GM18858 (cell line): ENCODE data around the gene TSPAN32.
"Not testable (repeated sequence)": the region's sequence is repeated elsewhere in the genome, so short reads cannot be mapped to it uniquely, and the experiment has no call there.

Source experiments
- ATAC-seq: cut with Tn5 transposase; IDR thresholded peaks from one replicate; pipeline ENCODE4 v1.9.1; 2021; ENCODE audit not compliant: unreplicated experiment

TSPAN32 gene

DNA sequence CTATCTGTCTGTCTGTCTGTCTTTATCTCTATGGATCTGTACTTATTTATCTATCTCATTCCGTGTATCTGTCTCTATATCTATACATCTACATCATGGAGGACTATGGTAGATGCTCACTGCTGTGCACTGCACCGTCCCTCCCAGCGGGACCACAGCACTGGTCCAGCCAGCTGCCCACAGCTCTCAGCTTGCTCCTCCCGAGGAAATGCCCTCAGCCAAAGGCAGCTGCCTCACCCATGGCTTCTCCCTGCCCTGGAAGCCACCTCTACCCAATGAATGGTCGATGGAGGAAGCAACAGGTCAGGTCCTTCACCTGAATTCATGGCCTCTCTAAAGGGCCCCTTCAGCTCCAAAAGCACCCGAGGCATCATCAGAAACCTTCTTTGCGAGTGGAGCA lies 60.6 kb downstream of the TSPAN32 start:
- ATAC-seq, result no peak

DNA sequence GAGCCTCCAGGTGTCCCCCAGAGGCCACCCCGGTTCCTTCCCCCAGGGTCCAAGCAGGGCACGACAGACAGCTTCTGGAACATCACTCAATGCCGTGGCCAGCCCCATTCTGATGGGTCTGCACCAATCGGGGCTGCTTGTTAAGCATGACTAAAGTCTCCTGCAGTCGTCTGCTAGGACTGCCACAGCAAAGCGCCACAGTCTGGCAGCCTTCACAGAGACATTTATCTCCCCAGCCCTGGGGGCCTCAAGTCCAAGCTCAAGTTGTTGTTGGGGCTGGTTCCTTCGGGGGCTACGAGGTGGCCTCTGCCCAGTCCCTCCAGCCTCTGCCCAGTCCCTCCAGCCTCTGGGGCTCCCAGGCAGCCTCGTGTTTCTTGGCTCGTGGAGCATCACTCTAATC lies 61.3 kb downstream of the TSPAN32 start:
- ATAC-seq, result no peak

DNA sequence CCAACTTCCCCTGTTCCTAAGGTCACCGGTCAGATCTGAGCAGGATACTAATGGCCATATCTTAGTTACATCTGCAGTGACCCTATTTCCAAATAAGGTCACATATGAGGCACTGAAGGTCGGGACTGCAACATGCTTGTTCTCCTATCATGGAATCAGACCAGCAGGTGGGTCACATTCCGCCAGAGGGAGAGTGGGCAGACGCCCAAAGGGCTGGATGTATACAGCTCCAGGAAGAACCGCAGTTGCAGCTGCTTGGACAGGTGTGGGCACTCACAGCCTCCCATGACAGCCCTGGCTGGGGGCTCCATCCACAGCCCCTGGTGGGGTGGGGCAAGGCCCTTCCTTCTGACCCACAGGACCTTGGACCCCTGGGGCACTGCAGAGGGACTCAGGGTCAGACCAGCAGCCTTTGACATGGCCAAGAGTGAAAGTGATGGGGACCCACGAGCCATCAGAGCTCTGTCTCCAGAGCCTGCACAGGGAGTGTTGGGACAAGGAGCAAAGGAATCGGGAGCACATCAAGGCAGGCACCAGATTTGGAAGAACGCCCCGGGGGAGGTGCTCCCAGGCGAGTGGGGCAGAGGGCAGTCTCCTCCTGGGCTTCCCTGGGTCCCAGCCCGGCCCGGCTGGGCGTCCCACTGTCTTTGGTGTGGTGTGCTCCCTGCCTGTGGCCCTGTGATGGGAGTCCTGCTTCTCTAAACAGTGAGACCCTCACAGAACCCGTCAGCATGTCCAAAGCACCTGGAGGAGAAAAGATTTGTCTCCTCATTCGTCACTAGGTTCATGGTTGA lies 62.0 kb downstream of the TSPAN32 start:
- no peak for ATAC-seq

DNA sequence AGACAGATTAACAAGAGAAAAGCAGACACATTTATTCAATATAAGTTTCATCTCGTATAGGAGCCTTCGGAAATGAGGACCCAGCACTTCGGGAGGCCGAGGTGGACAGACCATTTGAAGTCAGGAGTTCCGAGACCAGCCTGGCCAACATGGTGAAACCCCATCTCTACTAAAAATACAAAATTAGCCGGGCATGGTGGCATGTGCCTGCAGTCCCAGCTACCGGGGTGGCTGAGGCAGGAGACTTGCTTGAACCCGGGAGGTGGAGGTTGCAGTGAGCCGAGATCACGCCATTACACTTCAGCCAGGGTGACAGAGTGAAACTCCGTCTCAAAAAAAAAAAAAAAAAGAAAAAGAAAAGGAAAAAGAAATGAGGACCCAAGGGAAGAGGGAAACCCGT lies 62.6 kb downstream of the TSPAN32 start:
- not testable (repeated sequence) for ATAC-seq

DNA sequence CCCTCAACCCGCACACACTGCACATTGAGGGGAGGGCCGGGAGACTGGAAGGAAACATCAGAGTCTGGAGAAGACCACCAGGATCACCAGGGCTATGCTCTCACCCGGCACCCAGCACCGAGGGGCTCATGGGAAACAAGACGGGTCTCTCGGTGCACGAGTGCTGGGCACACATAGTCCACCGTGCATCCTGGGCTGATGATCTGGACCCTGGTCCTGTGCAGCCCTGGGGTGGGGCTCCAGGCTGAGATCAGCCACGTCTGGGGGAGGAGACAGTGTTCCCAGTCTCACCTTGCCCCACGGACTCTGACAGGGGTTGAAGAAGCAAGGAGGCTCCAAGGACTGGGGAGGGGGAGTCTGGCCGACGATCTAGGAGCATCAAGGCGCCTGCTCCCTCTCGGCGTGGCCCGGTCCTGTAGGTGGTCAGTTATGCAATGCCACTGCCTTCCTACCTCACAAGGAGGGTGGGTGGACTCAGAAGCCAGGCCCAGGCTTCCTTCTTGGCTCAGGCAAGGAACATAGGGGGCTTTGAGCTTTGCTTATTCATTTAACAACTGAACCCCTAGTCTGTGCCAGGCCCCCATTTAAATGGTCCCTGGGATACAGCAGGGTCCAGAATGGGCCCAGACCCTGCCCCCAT lies 63.9 kb downstream of the TSPAN32 start:
- no peak for ATAC-seq

DNA sequence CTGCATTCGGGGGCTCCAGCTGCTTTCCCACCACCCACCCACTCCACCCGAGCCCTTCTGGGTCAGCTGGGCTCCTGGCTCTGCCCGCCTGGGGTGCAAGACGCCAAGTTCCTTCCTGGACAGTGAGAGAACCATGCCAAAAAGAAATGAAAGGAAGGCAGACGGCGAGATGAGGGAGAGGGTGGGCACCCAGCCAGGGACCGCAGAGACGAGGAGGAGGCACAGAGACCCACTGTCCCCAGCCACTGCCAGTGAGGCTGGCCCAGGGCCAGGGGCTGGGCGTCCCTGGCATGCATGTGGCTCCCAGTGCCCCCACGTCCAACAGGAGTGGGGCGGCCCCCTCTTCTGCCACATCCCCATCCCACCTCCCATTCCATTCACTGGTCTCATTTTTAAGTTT lies 64.5 kb downstream of the TSPAN32 start:
- ATAC-seq, result no peak

DNA sequence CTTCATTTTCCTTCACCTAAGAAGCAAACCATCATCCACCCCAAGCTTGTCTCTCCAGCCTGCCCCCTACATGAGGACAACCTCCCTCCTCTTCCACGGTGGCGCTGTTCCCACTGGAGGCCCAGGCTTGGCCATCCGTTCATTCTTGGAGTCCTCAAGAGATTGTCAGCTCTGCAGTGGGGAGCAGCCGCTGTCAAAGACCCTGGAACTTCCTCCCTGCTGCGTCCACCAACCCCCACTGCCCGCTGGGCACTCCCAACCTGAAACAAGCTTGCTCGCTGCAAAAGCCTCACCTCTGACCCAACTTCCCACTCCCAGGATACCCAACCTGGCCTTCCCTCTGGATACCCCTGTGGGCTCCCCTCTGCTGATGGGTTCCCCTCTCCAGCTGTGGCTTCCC lies 64.9 kb downstream of the TSPAN32 start:
- ATAC-seq, result no peak

DNA sequence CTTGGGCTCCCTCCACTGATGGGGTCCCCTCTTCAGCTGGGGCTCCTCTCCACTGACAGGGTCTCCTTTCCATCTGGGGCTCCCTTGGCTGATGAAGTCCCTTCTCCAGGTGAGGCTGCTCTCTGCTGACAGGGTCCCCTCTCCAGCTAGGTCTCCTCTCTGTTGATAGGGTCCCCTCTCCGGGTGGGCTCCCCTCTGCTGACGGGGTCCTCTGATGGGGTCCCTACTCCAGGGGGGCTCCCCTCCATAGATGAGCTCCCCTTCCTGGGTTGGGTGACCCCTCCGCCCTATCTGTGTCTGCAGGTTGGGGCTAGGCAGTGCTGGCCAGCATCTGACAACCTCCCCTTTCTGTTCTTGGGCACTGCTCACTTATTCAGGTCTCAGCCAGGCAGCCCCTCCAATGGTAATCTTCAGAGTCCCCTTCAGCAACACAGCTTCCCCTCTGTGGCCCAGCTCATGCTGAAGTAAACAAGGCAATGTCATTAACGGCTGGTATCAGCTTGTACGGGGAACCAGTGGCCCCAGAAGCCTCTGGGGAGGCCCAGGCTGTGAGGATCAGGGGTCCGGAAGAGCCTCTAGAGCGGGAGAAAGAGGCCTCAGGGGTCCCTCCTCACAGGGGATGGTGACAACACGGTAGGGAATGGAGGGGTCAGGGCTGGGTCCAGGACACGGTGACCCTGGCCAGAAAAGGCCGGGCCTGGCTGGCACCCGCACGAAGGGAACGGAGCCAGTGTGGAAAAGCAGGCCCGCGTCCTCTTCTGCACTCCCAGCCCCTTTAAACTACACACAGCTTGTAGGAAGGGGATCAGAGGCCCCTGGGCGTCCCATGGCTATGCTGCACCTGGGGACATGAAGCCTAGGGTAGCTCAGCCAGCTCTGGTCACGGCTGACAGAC lies 65.7 kb downstream of the TSPAN32 start:
- no peak for ATAC-seq
